Measurements from ENCODE around the gene MACROH2A1.

The MACROH2A1 gene

DNA sequence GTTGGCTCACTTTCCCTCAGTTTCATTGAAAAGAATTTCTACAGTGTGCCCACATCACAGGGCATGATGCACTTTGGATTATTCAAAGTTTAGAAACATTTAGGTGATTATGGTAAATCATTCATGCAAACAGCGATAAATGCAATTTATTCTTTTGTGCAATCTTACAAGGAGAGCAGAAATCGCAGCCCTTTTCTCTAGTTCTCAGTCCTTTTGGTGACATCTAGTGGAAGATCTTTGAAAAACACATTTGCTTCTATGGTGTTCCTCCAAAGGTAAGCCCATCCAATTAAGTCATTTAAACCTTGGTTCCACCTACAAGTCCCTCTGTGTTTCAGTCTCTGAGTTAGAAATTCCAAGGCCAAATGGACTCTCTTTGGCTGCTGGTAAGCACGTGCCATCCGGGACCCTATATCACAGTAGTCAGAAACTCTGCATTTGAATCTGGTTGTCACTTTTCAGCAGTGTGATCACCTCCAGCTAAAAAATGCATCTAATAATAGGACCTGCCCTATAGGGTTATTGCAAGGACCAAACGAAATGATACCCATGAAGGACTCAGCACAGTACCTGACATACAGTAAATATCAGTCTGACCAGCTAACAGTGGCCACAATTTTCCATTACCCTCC is 66.4 kb downstream of the MACROH2A1 start:
- Histone ChIP-seq H3K4me1 (ENCODE audit: insufficient read depth, poor library complexity, severe bottlenecking) (no peaks in the 10 kb centered on the region), H3K9me3 (ENCODE audit: severe bottlenecking) (no peaks in the 10 kb centered on the region), H3K27me3 (ENCODE audit: insufficient read depth, poor library complexity, severe bottlenecking) (no peaks in the 10 kb centered on the region), H3K36me3 (ENCODE audit: low read depth) (peaks cover 37% of the 10 kb centered on the region), H3K27ac (ENCODE audit: poor library complexity, severe bottlenecking) (no peak overlapping the region), H3K4me3 (ENCODE audit: severe bottlenecking) (no peak overlapping the region)
- no peak for DNase-seq (ENCODE audit: low spot score)
- TF ChIP-seq, protein P1, sequence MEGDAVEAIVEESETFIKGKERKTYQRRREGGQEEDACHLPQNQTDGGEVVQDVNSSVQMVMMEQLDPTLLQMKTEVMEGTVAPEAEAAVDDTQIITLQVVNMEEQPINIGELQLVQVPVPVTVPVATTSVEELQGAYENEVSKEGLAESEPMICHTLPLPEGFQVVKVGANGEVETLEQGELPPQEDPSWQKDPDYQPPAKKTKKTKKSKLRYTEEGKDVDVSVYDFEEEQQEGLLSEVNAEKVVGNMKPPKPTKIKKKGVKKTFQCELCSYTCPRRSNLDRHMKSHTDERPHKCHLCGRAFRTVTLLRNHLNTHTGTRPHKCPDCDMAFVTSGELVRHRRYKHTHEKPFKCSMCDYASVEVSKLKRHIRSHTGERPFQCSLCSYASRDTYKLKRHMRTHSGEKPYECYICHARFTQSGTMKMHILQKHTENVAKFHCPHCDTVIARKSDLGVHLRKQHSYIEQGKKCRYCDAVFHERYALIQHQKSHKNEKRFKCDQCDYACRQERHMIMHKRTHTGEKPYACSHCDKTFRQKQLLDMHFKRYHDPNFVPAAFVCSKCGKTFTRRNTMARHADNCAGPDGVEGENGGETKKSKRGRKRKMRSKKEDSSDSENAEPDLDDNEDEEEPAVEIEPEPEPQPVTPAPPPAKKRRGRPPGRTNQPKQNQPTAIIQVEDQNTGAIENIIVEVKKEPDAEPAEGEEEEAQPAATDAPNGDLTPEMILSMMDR (IDR thresholded peaks at IDR 0.05; ENCODE audit: poor library complexity, severe bottlenecking), result peak; percentile 85
- ATAC-seq (ENCODE audit: low read depth), result peak; percentile 37; the same call in 2 of the 3 replicates

DNA sequence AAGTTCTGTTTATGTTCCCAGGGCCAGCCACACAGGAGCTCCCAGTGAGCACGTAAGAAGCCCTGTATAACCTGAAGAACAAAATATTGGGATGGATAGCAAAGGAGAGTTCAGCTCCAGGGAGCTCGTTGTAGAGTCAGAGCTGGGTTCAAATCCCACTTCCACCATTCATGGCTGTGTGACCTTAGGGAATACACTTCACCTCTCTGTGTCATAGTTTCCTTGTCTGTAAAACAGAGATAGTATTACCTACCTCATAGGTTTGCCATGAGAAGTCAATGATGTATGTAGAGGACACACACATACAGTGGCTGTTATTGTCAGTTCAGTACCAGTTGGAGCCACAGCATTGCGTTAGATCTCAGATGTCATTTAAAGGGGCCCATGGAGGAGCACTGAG is 67.4 kb downstream of the MACROH2A1 start:
- TF ChIP-seq, protein P1 (IDR thresholded peaks at IDR 0.05; ENCODE audit: poor library complexity, severe bottlenecking), result no peak
- no peak overlapping the region for H3K27ac ChIP-seq (ENCODE audit: poor library complexity, severe bottlenecking)
- ATAC-seq (ENCODE audit: low read depth) (no peak), DNase-seq (ENCODE audit: low spot score) (no peak)
- no peaks in the 10 kb centered on the region for H3K4me1 ChIP-seq (ENCODE audit: insufficient read depth, poor library complexity, severe bottlenecking)
- no peak overlapping the region for H3K4me3 ChIP-seq (ENCODE audit: severe bottlenecking)
- no peaks in the 10 kb centered on the region for H3K27me3 ChIP-seq (ENCODE audit: insufficient read depth, poor library complexity, severe bottlenecking)
- no peaks in the 10 kb centered on the region for H3K9me3 ChIP-seq (ENCODE audit: severe bottlenecking)
- peaks cover 32% of the 10 kb centered on the region for H3K36me3 ChIP-seq (ENCODE audit: low read depth)

DNA sequence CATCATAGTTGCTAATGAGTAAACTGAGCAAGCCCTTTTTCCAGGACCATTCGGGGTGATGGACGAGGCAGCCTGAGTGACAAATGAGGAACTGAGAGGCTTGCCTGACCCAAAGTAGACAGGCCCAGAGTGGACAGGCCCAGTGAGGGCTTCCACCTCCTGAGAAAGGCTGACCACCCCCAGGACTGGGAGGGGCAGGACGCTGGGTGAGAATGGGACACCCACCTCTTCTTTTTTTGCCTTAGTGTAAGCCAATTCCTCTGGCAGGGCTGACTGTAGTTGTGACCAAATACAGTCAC is 68.3 kb downstream of the MACROH2A1 start:
- Histone ChIP-seq H3K4me1 (ENCODE audit: insufficient read depth, poor library complexity, severe bottlenecking) (no peaks in the 10 kb centered on the region), H3K4me3 (ENCODE audit: severe bottlenecking) (no peak overlapping the region), H3K36me3 (ENCODE audit: low read depth) (peaks cover 26% of the 10 kb centered on the region), H3K27me3 (ENCODE audit: insufficient read depth, poor library complexity, severe bottlenecking) (no peaks in the 10 kb centered on the region), H3K9me3 (ENCODE audit: severe bottlenecking) (no peaks in the 10 kb centered on the region), H3K27ac (ENCODE audit: poor library complexity, severe bottlenecking) (no peak overlapping the region)
- DNase-seq (ENCODE audit: low spot score), result no peak
- TF ChIP-seq, protein P1 (IDR thresholded peaks at IDR 0.05; ENCODE audit: poor library complexity, severe bottlenecking), result no peak
- ATAC-seq (ENCODE audit: low read depth), result no peak

DNA sequence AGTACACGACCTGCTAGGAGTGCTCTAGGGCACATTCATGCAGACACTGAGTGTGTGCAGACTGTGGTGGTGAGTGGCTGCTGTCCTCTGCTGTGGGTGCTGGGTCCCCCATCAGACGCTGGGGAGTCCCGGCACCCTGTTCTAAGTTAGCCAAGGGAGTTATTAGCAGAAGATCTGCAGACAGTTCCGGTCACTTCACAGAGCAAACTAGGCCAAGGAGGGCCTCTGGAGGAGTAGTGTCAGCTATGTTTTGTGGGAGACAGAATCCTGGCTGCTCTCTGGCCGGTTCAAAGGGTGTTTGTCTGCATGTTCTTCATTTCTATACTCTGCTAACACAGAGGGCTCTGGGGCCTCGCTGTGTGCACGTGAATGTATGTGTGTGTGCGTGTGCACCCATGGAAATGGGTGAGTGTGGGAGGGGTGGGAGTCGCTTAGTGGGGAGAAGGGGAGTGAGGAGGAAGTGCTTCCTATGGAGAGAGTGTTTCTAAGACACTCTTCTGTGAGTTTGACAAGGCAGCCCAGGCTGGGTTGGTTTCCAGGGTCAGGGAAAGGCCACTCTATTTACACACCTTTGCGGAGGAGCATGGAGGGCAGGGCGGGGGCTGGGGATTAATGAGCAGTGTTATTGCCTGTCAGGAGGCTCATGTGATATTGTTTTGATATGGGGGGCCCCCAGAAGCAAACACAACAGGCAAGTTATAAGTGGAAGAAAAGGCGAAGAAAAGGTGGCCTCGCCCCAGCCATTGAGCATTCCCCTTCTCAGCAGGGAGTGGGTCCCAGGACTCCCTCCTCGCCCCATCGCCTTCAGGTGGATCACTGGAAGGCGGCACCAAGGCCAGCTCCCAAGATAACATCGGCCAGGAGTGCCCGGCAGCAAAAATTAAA is 68.9 kb downstream of the MACROH2A1 start:
- H3K4me1 ChIP-seq (ENCODE audit: insufficient read depth, poor library complexity, severe bottlenecking), result no peaks in the 10 kb centered on the region
- TF ChIP-seq, protein P1 (IDR thresholded peaks at IDR 0.05; ENCODE audit: poor library complexity, severe bottlenecking), result no peak
- DNase-seq (ENCODE audit: low spot score) (no peak), ATAC-seq (ENCODE audit: low read depth) (peak; percentile 15; the same call in 2 of the 3 replicates)
- no peaks in the 10 kb centered on the region for H3K9me3 ChIP-seq (ENCODE audit: severe bottlenecking)
- H3K27ac ChIP-seq (ENCODE audit: poor library complexity, severe bottlenecking), result no peak overlapping the region
- H3K27me3 ChIP-seq (ENCODE audit: insufficient read depth, poor library complexity, severe bottlenecking), result no peaks in the 10 kb centered on the region
- H3K4me3 ChIP-seq (ENCODE audit: severe bottlenecking), result no peak overlapping the region
- peaks cover 26% of the 10 kb centered on the region for H3K36me3 ChIP-seq (ENCODE audit: low read depth)

All from RWPE2 (cell line).